Ovary (tissue), 9 donors: ENCODE results near the gene C9orf152. TPM values are rescaled to one million over a fixed set of nuclear protein-coding genes. Genes with fewer than 3 reads are reported as not detected.

Experiments
- DNase-seq, 5 donors: peaks; one replicate each; pipeline ENCODE4 v3.0.0-alpha.2; 2019 to 2020
- H3K27ac ChIP-seq, 2 donors: fragments of 200-600 bp; one replicate each; pipeline versions ENCODE4 v1.5.1 to v1.8.0; 2019 to 2022
- H3K27me3 ChIP-seq: fragments of 200-600 bp; one replicate; pipeline ENCODE4 v1.8.0; 2022
- H3K36me3 ChIP-seq: fragments of 200-600 bp; sonication (generic); one replicate; pipeline ENCODE4 v1.5.1; 2019
- H3K4me1 ChIP-seq: one replicate; pipeline ENCODE4 v1.8.1; 2013; ENCODE audit warnings: mild to moderate bottlenecking, moderate library complexity; ENCODE audit not compliant: insufficient read depth
- H3K4me3 ChIP-seq: fragments of 200-600 bp; sonication (generic); one replicate; pipeline ENCODE4 v1.5.1; 2017
- H3K9me3 ChIP-seq, 2 donors: fragments of 200-600 bp in 1 of 2; sonication (generic) in 1 of 2; one replicate each; pipeline versions ENCODE4 v1.5.1 to v1.8.1; 2013 to 2019; ENCODE audit warnings: mild to moderate bottlenecking in 1 of 2, moderate library complexity in 1 of 2
- EP300 ChIP-seq: sonication (generic); formaldehyde crosslinking; IDR thresholded peaks from one replicate; pipeline ENCODE4 v1.6.1; 2017; ENCODE audit warnings: antibody characterized with exemption
- POLR2A ChIP-seq: fragments of 450-650 bp; IDR thresholded peaks from one replicate; pipeline ENCODE4 v1.6.1; 2017; ENCODE audit warnings: antibody characterized with exemption, mild to moderate bottlenecking, moderate library complexity
- WGBS, 3 donors: extraction: QIAGEN DNeasy Blood & Tissue Kit in 1 of 3; methylation state at CpG; one replicate each; pipeline versions ENCODE4 v1.1.5 to v1.1.7; 2013 to 2017; 5-methylcytosine and 5-hydroxymethylcytosine counted together
- intact Hi-C, 4 donors: fragments of 100-400 bp; cut with DNase I; formaldehyde crosslinking; loops; one replicate each; pipeline versions ENCODE4 v1.11.0 to v1.15.1; 2022 to 2023
- polyA plus RNA-seq, 2 donors: library from polyadenylated mRNA; stranded (reverse); fragments of 200-250 nt in 1 of 2; fragments of 350-450 nt in 1 of 2; fragmentation: Illumina TruSeq in 1 of 2; extraction: RNeasy Lipid Tissue Mini Kit (QIAGEN cat#74804) in 1 of 2; gene quantifications; one replicate each; pipeline ENCODE4 v1.2.3, GENCODE V29; 2013 to 2014
- total RNA-seq, 7 donors: library from RNA; depleted of rRNA in 2 of 7; stranded (reverse); fragments of >200 nt in 2 of 7; fragmentation: NEBNext Ultra II Directional in 3 of 7; extraction: Animal tissue kit (Norgen Biotek cat#: 25700) in 3 of 7; gene quantifications; one replicate each; pipeline versions ENCODE4 v1.1.0 to v1.2.4, GENCODE V29; 2016 to 2023
- TF ChIP-seq, protein P1 (sequence below), 3 donors: fragments of 450-650 bp in 2 of 3; fragments of 200-600 bp in 1 of 3; IDR thresholded peaks; one replicate each; pipeline versions ENCODE4 v1.5.1 to v1.8.0; 2016 to 2022; ENCODE audit warnings: antibody characterized with exemption in 3 of 3, mild to moderate bottlenecking in 1 of 3
- donor health status: DM: no; HTN: no; CAD: no; lungs with moderate emphysema.
- donor health status: DM: no; HTN: no; CAD: no.
- donor health status: Bipolar disorder and iron deficiency.
- donor health status: DM: yes; HTN: yes; CAD: no.
- donor health status: DM: no; HTN: no; CAD: no.
- donor health status: DM: yes; HTN: yes; CAD: no.

Gene C9orf152
- total and polyA plus RNA-seq, 9 donors, result 0.07 to 0.34 (median 0.17) TPM; not detected in 4

DNA sequence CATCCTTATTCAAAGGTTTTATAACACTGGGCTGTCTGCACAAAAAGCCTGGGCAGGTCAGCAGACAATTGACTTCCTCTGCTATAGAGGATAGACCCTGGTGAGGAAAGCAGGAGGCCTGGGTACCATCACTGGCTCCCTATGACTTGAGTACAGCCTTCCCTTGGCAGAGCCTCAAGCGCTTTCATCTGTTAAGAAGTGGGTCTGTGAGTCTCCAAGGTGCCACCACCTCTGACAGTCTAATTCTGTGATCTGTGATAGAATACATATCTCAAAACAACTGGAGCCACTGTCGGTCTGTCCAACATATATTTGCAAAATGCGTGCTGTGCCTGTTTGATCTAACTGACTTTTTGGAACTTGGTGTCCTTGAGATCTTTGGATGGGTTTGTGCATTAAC lies 52.2 kb downstream of the C9orf152 start:
- intact Hi-C loops, result no loop called here
- 81 to 91% (median 82%) methylated on average over 3 of the region's 3 CpGs for WGBS, 3 donors
- H3K9me3 ChIP-seq, result no peaks in the 10 kb centered on the region
- no peak overlapping the region for H3K4me3 ChIP-seq
- H3K27ac ChIP-seq, result no peak overlapping the region
- no peaks in the 10 kb centered on the region for H3K27me3 ChIP-seq
- H3K36me3 ChIP-seq, result no peaks in the 10 kb centered on the region
- H3K4me1 ChIP-seq, result no peaks in the 10 kb centered on the region
- TF ChIP-seq EP300 (no peak), POLR2A (no peak)
- TF ChIP-seq, protein P1, sequence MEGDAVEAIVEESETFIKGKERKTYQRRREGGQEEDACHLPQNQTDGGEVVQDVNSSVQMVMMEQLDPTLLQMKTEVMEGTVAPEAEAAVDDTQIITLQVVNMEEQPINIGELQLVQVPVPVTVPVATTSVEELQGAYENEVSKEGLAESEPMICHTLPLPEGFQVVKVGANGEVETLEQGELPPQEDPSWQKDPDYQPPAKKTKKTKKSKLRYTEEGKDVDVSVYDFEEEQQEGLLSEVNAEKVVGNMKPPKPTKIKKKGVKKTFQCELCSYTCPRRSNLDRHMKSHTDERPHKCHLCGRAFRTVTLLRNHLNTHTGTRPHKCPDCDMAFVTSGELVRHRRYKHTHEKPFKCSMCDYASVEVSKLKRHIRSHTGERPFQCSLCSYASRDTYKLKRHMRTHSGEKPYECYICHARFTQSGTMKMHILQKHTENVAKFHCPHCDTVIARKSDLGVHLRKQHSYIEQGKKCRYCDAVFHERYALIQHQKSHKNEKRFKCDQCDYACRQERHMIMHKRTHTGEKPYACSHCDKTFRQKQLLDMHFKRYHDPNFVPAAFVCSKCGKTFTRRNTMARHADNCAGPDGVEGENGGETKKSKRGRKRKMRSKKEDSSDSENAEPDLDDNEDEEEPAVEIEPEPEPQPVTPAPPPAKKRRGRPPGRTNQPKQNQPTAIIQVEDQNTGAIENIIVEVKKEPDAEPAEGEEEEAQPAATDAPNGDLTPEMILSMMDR (IDR thresholded peaks at IDR 0.05), result no peak
- DNase-seq, result no peak

DNA sequence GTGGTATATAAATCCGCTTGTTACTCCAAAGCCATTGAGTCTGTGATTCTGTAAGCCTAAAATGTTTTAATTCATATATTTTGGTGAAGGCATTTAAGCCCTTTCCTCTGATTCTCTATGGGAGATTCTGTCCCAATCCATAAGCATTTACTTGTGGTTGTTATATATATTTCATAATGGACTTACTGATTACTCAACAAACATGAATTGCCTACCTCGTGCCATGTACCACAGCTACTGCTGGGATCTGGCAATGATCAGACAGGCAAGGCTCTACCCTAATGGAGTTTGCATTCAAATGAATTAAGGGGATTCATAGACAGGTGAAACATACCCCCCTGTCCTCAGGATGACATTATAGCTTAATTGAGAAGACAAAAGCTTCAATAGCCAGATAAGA lies 54.5 kb downstream of the C9orf152 start:
- TF ChIP-seq POLR2A (no peak), EP300 (no peak)
- TF ChIP-seq, protein P1 (IDR thresholded peaks at IDR 0.05), result no peak
- H3K4me3 ChIP-seq, result no peak overlapping the region
- no peak overlapping the region for H3K27ac ChIP-seq
- no peaks in the 10 kb centered on the region for H3K9me3 ChIP-seq
- H3K4me1 ChIP-seq, result no peaks in the 10 kb centered on the region
- no peaks in the 10 kb centered on the region for H3K36me3 ChIP-seq
- DNase-seq, result no peak
- no peaks in the 10 kb centered on the region for H3K27me3 ChIP-seq
- intact Hi-C loops, result loop anchor here (2.0 to 5.0 kb wide), 2 partner anchors 251 kb away; no protein-coding TSS in a partner anchor
- 92 to 94% (median 93%) methylated on average over 2 of the region's 2 CpGs for WGBS, 3 donors

DNA sequence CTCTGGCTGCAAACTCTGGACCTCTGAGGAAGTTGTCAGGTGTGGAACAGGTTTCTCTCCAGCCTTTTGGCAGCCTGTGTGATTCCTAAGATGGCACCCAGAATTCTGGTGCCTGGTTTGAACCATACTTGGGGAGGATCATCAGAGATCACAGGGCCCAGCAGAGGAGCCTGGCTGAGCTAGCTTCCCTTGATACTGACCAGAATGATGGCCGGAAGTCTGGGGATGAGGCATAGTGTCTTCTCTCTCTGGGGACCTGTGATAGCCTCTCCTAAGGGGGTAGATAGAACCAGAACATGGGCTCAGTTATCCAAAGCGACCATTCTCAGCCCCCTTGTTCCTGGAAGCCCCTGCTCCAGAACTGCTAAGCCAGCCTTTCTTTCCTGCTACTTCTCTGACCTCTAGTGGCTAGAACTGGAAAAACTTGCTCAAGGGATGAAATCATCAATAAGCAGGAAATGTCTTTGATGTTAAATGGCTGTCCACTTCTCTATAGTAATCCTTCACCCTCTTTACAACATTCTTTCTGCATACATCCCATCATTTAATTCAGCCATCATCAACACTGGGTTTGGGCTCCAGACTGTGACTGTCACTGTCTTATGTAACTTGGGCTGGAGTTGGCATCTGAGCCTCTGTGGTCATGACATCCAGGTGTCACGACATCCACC lies 55.1 kb downstream of the C9orf152 start:
- Histone ChIP-seq H3K4me1 (no peaks in the 10 kb centered on the region), H3K27me3 (no peaks in the 10 kb centered on the region), H3K4me3 (no peak overlapping the region), H3K27ac (no peak overlapping the region), H3K9me3 (no peaks in the 10 kb centered on the region), H3K36me3 (no peaks in the 10 kb centered on the region)
- intact Hi-C loops, result loop anchor here (2.0 to 5.0 kb wide), 2 partner anchors 250 to 251 kb away; no protein-coding TSS in a partner anchor
- 59 to 61% (median 61%) methylated on average over 3 of the region's 3 CpGs for WGBS, 3 donors
- no peak for DNase-seq
- TF ChIP-seq EP300, result no peak
- TF ChIP-seq, protein P1 (IDR thresholded peaks at IDR 0.05), result peak; percentile 47 to 64 (median 56)

Other genes starting within 250 kb of the C9orf152 start
- 100 to 1,000 TPM in 4 of 7 donors, 10 to 100 TPM in 3; 84.4 to 176 (median 104) TPM for gene TXN, start 48.3 kb upstream of the C9orf152 start, total RNA-seq
- 100 to 1,000 TPM; 117 to 135 TPM for gene TXN, start 48.3 kb upstream of the C9orf152 start, polyA plus RNA-seq
- gene TXNDC8, start 129.7 kb upstream of the C9orf152 start, total RNA-seq, result not detected
- not detected for gene TXNDC8, start 129.7 kb upstream of the C9orf152 start, polyA plus RNA-seq